H1 (cell line): ENCODE data around the gene TEX11. TPM values are rescaled to one million over a fixed set of nuclear protein-coding genes. Genes with fewer than 3 reads are reported as not detected.

Experiments used
- CTCF ChIA-PET: fragments of 300-600 bp; sonication (Branson Sonifier 250); formaldehyde crosslinking; loops from one replicate; lab custom pipeline; 2021; ENCODE audit not compliant: partially characterized antibody; lab: Charles Lee
- POLR2A ChIA-PET: fragments of 300-600 bp; sonication (Branson Sonifier 250); formaldehyde crosslinking; loops from one replicate; lab custom pipeline; 2021; ENCODE audit warnings: inconsistent platforms; ENCODE audit not compliant: partially characterized antibody; lab: Charles Lee
- DNase-seq, 2 experiments: peaks; one replicate each; pipeline versions ENCODE4 v3.0.0 to v3.0.0-alpha.2; 2010 to 2022; ENCODE audit warnings: low spot score in 2 of 2, low read depth in 1 of 2, mixed read lengths in 1 of 2
- FAIRE-seq: peaks from 2 replicates; lab custom pipeline; 2011; peaks lifted over from hg19 to GRCh38; lab: Jason Lieb, UNC
- H2AFZ ChIP-seq: 2 replicates; pipeline ENCODE4 v1.8.1; 2012; ENCODE audit warnings: low read length, inconsistent platforms
- H2AK5ac ChIP-seq: 2 replicates; pipeline ENCODE4 v1.6.1; 2013; ENCODE audit warnings: low read depth, low read length
- H2BK120ac ChIP-seq: replicated peaks from 2 replicates; pipeline ENCODE3; 2013; ENCODE audit warnings: low read depth, low read length, inconsistent platforms
- H2BK12ac ChIP-seq: 2 replicates; pipeline ENCODE4 v1.6.1; 2013; ENCODE audit warnings: low read depth, low read length
- H2BK15ac ChIP-seq: 2 replicates; pipeline ENCODE4 v1.6.1; 2013; ENCODE audit warnings: low read length
- H2BK20ac ChIP-seq: 2 replicates; pipeline ENCODE4 v1.6.1; 2013; ENCODE audit warnings: low read length
- H2BK5ac ChIP-seq: 2 replicates; pipeline ENCODE4 v1.6.1; 2013; ENCODE audit warnings: low read depth, low read length
- H3K14ac ChIP-seq: 2 replicates; pipeline ENCODE4 v1.6.1; 2013; ENCODE audit warnings: inconsistent platforms; ENCODE audit not compliant: insufficient read length
- H3K18ac ChIP-seq: 2 replicates; pipeline ENCODE4 v1.6.1; 2013; ENCODE audit warnings: low read length; ENCODE audit errors: extremely low read depth
- H3K23ac ChIP-seq: 2 replicates; pipeline ENCODE4 v1.6.1; 2013; ENCODE audit warnings: inconsistent platforms; ENCODE audit not compliant: insufficient read length
- H3K23me2 ChIP-seq: 2 replicates; pipeline ENCODE4 v1.6.1; 2013; ENCODE audit warnings: low read depth, low read length
- H3K27ac ChIP-seq: 2 replicates; pipeline ENCODE4 v1.6.1; 2011; ENCODE audit warnings: low read depth, low read length, inconsistent platforms
- H3K27me3 ChIP-seq, 4 experiments: replicated peaks in 1 of 4; 1 replicate in 1 of 4; 2 replicates in 3 of 4; pipeline versions ENCODE4 v1.6.1 to v1.8.1; 2011 to 2013; ENCODE audit warnings: low read length in 3 of 4, mild to moderate bottlenecking in 3 of 4, inconsistent platforms in 2 of 4, mixed read lengths in 2 of 4, moderate library complexity in 1 of 4; ENCODE audit not compliant: control insufficient read depth in 3 of 4, insufficient read depth in 3 of 4; ENCODE audit errors: extremely low read depth in 1 of 4
- H3K36me3 ChIP-seq, 4 experiments: 2 replicates each; pipeline versions ENCODE4 v1.6.1 to v1.8.1; 2011 to 2013; ENCODE audit warnings: mild to moderate bottlenecking in 4 of 4, low read length in 3 of 4, moderate library complexity in 2 of 4, control low read depth in 1 of 4, inconsistent platforms in 1 of 4; ENCODE audit not compliant: insufficient read depth in 4 of 4, control insufficient read depth in 2 of 4
- H3K4ac ChIP-seq: replicated peaks from 2 replicates; pipeline ENCODE3; 2013; ENCODE audit warnings: low read length, low read depth, mixed read lengths, inconsistent platforms; ENCODE audit not compliant: insufficient read length
- H3K4me1 ChIP-seq, 4 experiments: replicated peaks in 1 of 4; 1 replicate in 1 of 4; 2 replicates in 3 of 4; pipeline versions ENCODE4 v1.6.1 to v1.8.1; 2011 to 2013; ENCODE audit warnings: low read length in 3 of 4, inconsistent platforms in 2 of 4, mixed read lengths in 1 of 4; ENCODE audit not compliant: insufficient read depth in 4 of 4, control insufficient read depth in 3 of 4
- H3K4me2 ChIP-seq, 2 experiments: 2 replicates each; pipeline versions ENCODE4 v1.6.1 to v1.8.1; 2011 to 2013; ENCODE audit warnings: low read depth in 2 of 2, low read length in 2 of 2, control low read depth in 1 of 2, inconsistent platforms in 1 of 2, mild to moderate bottlenecking in 1 of 2; ENCODE audit not compliant: insufficient read depth in 1 of 2
- H3K4me3 ChIP-seq, 4 experiments: fragments of 200-600, 300-600 bp in 1 of 4; sonication (generic), shearing (Covaris generic), sonication (Bioruptor Twin) in 1 of 4; 2 replicates each; pipeline versions ENCODE4 v1.5.1 to v1.8.1; 2011 to 2016; ENCODE audit warnings: low read length in 4 of 4, low read depth in 3 of 4, control low read depth in 2 of 4, inconsistent platforms in 2 of 4, mild to moderate bottlenecking in 2 of 4, mixed read lengths in 1 of 4, moderate library complexity in 1 of 4; ENCODE audit not compliant: insufficient read depth in 2 of 4; ENCODE audit errors: extremely low read depth in 1 of 4
- H3K56ac ChIP-seq: replicated peaks from 2 replicates; pipeline ENCODE3; 2013; ENCODE audit warnings: low read depth, mild to moderate bottlenecking, mixed read lengths, low read length, inconsistent platforms; ENCODE audit not compliant: insufficient read length
- H3K79me1 ChIP-seq: 2 replicates; pipeline ENCODE4 v1.6.1; 2013; ENCODE audit warnings: low read depth, low read length, control low read depth
- H3K79me2 ChIP-seq, 2 experiments: 2 replicates each; pipeline versions ENCODE4 v1.6.1 to v1.8.1; 2012 to 2013; ENCODE audit warnings: low read length in 2 of 2, mild to moderate bottlenecking in 2 of 2, inconsistent platforms in 1 of 2; ENCODE audit not compliant: insufficient read depth in 2 of 2, control insufficient read depth in 1 of 2
- H3K9ac ChIP-seq, 4 experiments: replicated peaks in 1 of 4; 1 replicate in 1 of 4; 2 replicates in 3 of 4; pipeline versions ENCODE4 v1.6.1 to v1.8.1; 2011 to 2013; ENCODE audit warnings: low read depth in 3 of 4, low read length in 3 of 4, control low read depth in 2 of 4, mild to moderate bottlenecking in 2 of 4, moderate library complexity in 2 of 4, inconsistent platforms in 1 of 4; ENCODE audit errors: extremely low read depth in 1 of 4
- H3K9me3 ChIP-seq, 2 experiments: 2 replicates each; pipeline versions ENCODE4 v1.6.1 to v1.8.1; 2012 to 2013; ENCODE audit warnings: mild to moderate bottlenecking in 2 of 2, moderate library complexity in 2 of 2, control low read depth in 1 of 2, inconsistent platforms in 1 of 2, low read depth in 1 of 2, low read length in 1 of 2, mixed read lengths in 1 of 2; ENCODE audit not compliant: insufficient read depth in 2 of 2
- H4K20me1 ChIP-seq, 2 experiments: replicated peaks in 1 of 2; 2 replicates each; pipeline versions ENCODE3 to v1.8.1; 2011 to 2013; ENCODE audit warnings: inconsistent platforms in 2 of 2, low read length in 2 of 2, mild to moderate bottlenecking in 1 of 2; ENCODE audit not compliant: insufficient read depth in 2 of 2, control insufficient read depth in 1 of 2
- H4K5ac ChIP-seq: 2 replicates; pipeline ENCODE4 v1.6.1; 2013; ENCODE audit warnings: low read length, low read depth, mixed read lengths, inconsistent platforms; ENCODE audit not compliant: insufficient read length
- H4K8ac ChIP-seq: 2 replicates; pipeline ENCODE4 v1.8.0; 2013; ENCODE audit warnings: mild to moderate bottlenecking, moderate library complexity, low read length, inconsistent platforms; ENCODE audit not compliant: insufficient read depth; ENCODE audit errors: extremely low read depth
- H4K91ac ChIP-seq: replicated peaks from 2 replicates; pipeline ENCODE3; 2013; ENCODE audit warnings: low read length, mixed read lengths, inconsistent platforms; ENCODE audit not compliant: insufficient read length
- CBX8 ChIP-seq: fragments of 300-800, 300-1000 bp; sonication (generic); IDR thresholded peaks from 2 replicates; pipeline ENCODE4 v1.7.1; 2016; ENCODE audit warnings: low read depth, low read length, borderline replicate concordance
- GTF2F1 ChIP-seq: IDR thresholded peaks from 2 replicates; pipeline ENCODE4 v1.6.1; 2012; ENCODE audit warnings: low read depth, low read length, improper control_type of control experiment, borderline replicate concordance
- JUND ChIP-seq: IDR thresholded peaks from 2 replicates; pipeline ENCODE4 v1.6.1; 2011; ENCODE audit warnings: mild to moderate bottlenecking, improper control_type of control experiment, low read length
- NRF1 ChIP-seq: IDR thresholded peaks from 2 replicates; pipeline ENCODE4 v1.6.1; 2011; ENCODE audit warnings: mild to moderate bottlenecking, low read depth, low read length, improper control_type of control experiment
- PHF8 ChIP-seq: fragments of 200-600 bp; sonication (generic); conservative IDR thresholded peaks from 2 replicates; pipeline ENCODE4 v1.7.1; 2012; ENCODE audit warnings: low read depth, mild to moderate bottlenecking, inconsistent platforms, low read length, moderate library complexity
- SP4 ChIP-seq: IDR thresholded peaks from 2 replicates; pipeline ENCODE4 v1.6.1; 2012; ENCODE audit warnings: low read length, inconsistent platforms
- WGBS, 2 experiments: shearing (Covaris generic) in 1 of 2; methylation state at CpG; one replicate each; pipeline versions ENCODE4 v1.1.6 to v1.1.7; 2013 to 2015; ENCODE audit warnings: low lambda C conversion rate in 2 of 2, mixed read lengths in 2 of 2, inconsistent platforms in 1 of 2, low coverage in 1 of 2, missing lambda C conversion rate in 1 of 2; ENCODE audit not compliant: insufficient replicate concordance in 2 of 2, insufficient coverage in 1 of 2, insufficient read length in 1 of 2; ENCODE audit errors: extremely low coverage in 1 of 2, missing lambda C conversion rate in 1 of 2; 5-methylcytosine and 5-hydroxymethylcytosine counted together
- polyA plus RNA-seq, 7 experiments: library from polyadenylated mRNA; depleted of rRNA in 3 of 7; stranded (reverse) in 5 of 7; unstranded in 2 of 7; fragments of >200 nt in 5 of 7; fragments of 200-250 nt in 2 of 7; gene quantifications; 1 replicate in 5 of 7; 2 replicates in 1 of 7; 4 replicates in 1 of 7; pipeline versions ENCODE4 v1.2.1 to v1.2.3, GENCODE V29; 2011 to 2013; ENCODE audit warnings: missing spikeins in 2 of 7, mixed read lengths in 2 of 7
- total RNA-seq: library from RNA; stranded (reverse); fragmentation: NEBNext Ultra II Directional; extraction: Animal tissue kit (Norgen Biotek cat#: 25700); gene quantifications from 2 replicates; pipeline ENCODE4 v1.2.1, GENCODE V29; 2021
- TF ChIP-seq, protein P1 (sequence below), 3 experiments: IDR thresholded peaks; 1 replicate in 2 of 3; 2 replicates in 1 of 3; pipeline versions ENCODE4 v1.5.1 to v1.6.1; 2011; ENCODE audit warnings: low read length in 3 of 3, mild to moderate bottlenecking in 3 of 3, inconsistent platforms in 2 of 3, low read depth in 1 of 3, moderate library complexity in 1 of 3; ENCODE audit not compliant: insufficient read depth in 1 of 3; ENCODE audit errors: control extremely low read depth in 1 of 3

The TEX11 gene
- total and polyA plus RNA-seq, 2 of the 8 experiments (the other 6 are each of a cell fraction or from before 2014, with no cell fraction given): 0.11 to 0.74 TPM

- no peak overlapping the region for H2AFZ ChIP-seq
- H3K9me3 ChIP-seq: no peaks in the 10 kb centered on the region
- no peaks in the 10 kb centered on the region for H3K4me1 ChIP-seq
- 100% methylated on average over 1 of the region's 1 CpG; no CpG with 5 or more reads in 1 of the 2 experiments for WGBS, 2 experiments
- H2BK15ac ChIP-seq: no peak overlapping the region
- H3K18ac ChIP-seq: no peak overlapping the region
- H3K36me3 ChIP-seq: no peaks in the 10 kb centered on the region
- H3K4me2 ChIP-seq: no peak overlapping the region
- no peak overlapping the region for H2AK5ac ChIP-seq
- CTCF ChIA-PET: interaction anchor here (1.2 kb wide), 1 partner anchor 13 kb away, joined by 4 read pairs; no protein-coding TSS in a partner anchor
- TF ChIP-seq JUND (no peak), CBX8 (no peak), GTF2F1 (no peak), NRF1 (no peak), PHF8 (no peak), SP4 (no peak)
- TF ChIP-seq, protein P1, sequence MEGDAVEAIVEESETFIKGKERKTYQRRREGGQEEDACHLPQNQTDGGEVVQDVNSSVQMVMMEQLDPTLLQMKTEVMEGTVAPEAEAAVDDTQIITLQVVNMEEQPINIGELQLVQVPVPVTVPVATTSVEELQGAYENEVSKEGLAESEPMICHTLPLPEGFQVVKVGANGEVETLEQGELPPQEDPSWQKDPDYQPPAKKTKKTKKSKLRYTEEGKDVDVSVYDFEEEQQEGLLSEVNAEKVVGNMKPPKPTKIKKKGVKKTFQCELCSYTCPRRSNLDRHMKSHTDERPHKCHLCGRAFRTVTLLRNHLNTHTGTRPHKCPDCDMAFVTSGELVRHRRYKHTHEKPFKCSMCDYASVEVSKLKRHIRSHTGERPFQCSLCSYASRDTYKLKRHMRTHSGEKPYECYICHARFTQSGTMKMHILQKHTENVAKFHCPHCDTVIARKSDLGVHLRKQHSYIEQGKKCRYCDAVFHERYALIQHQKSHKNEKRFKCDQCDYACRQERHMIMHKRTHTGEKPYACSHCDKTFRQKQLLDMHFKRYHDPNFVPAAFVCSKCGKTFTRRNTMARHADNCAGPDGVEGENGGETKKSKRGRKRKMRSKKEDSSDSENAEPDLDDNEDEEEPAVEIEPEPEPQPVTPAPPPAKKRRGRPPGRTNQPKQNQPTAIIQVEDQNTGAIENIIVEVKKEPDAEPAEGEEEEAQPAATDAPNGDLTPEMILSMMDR (IDR thresholded peaks at IDR 0.05; ENCODE audit: control extremely low read depth in 1 of 3, insufficient read depth in 1 of 3, low read depth in 1 of 3, low read length in 3 of 3): no peak
- TF ChIP-seq, all 59 proteins: peak for 0
- Histone ChIP-seq H2BK5ac (no peak overlapping the region), H2BK12ac (no peak overlapping the region), H2BK120ac (no peak overlapping the region), H3K27ac (no peak overlapping the region), H3K9ac (no peak overlapping the region), H3K4me3 (no peak overlapping the region), H3K27me3 (no peaks in the 10 kb centered on the region), H3K4ac (no peak overlapping the region), H4K5ac (no peak overlapping the region), H3K23ac (no peak overlapping the region), H4K8ac (no peak overlapping the region), H4K20me1 (no peaks in the 10 kb centered on the region), H3K56ac (no peak overlapping the region), H4K91ac (no peak overlapping the region), H3K79me1 (no peaks in the 10 kb centered on the region), H3K23me2 (no peaks in the 10 kb centered on the region; the same call in 1 of the 2 replicates), H3K14ac (no peak overlapping the region), H2BK20ac (no peak overlapping the region), H3K79me2 (no peaks in the 10 kb centered on the region)
- POLR2A ChIA-PET: no interaction called here
- FAIRE-seq (no peak), DNase-seq (no peak)
Observed at GRCh38 chrX:70605352-70605751, 303.2 kb downstream of the TEX11 start.
